A172 (cell line): ENCODE measurements around the gene ZNF800. TPM values are rescaled to one million over a fixed set of nuclear protein-coding genes. Genes with fewer than 3 reads are reported as not detected.

ENCODE experiments used
- DNase-seq: peaks from one replicate; pipeline ENCODE4 v3.0.0-alpha.2; 2015; ENCODE audit warnings: low spot score
- total RNA-seq: library from RNA; depleted of rRNA; stranded (reverse); fragments of >200 nt; shearing (Covaris generic); gene quantifications from 2 replicates; pipeline ENCODE4 v1.2.3, GENCODE V29; 2014; rRNA removed

ZNF800 gene
- total RNA-seq, 1 experiment from 2014 or later: 13.2 TPM

- DNase-seq: no peak
These were observed 44.3 kb downstream of the ZNF800 start for GRCh38 chr7:127348247-127348631.

- DNase-seq: no peak
These were observed 44.8 kb downstream of the ZNF800 start for GRCh38 chr7:127347567-127348246.

- no peak for DNase-seq
These were observed 45.8 kb downstream of the ZNF800 start for GRCh38 chr7:127346575-127347256.

- no peak for DNase-seq
These were observed 49.9 kb downstream of the ZNF800 start for GRCh38 chr7:127342596-127342995.

GRCh38 chr7:127338122-127338521 lies 54.4 kb downstream of the ZNF800 start:
- no peak for DNase-seq

- DNase-seq: no peak
These were observed 54.9 kb downstream of the ZNF800 start for GRCh38 chr7:127337581-127337980.

GRCh38 chr7:127336458-127336857 lies 56.0 kb downstream of the ZNF800 start:
- no peak for DNase-seq

- DNase-seq: no peak
These were observed 59.6 kb downstream of the ZNF800 start for GRCh38 chr7:127332880-127333279.

- DNase-seq: no peak
These were observed 62.4 kb downstream of the ZNF800 start for GRCh38 chr7:127330070-127330469.

GRCh38 chr7:127322832-127323493 lies 69.5 kb downstream of the ZNF800 start:
- no peak for DNase-seq

- DNase-seq: no peak
These were observed 70.2 kb downstream of the ZNF800 start for GRCh38 chr7:127322351-127322750.

GRCh38 chr7:127320974-127321373 lies 71.5 kb downstream of the ZNF800 start:
- DNase-seq: no peak

Other genes starting within 250 kb of the ZNF800 start
- gene GRM8, start 139.8 kb downstream of the ZNF800 start, total RNA-seq: not detected in 2 replicates
- gene GCC1, start 192.9 kb upstream of the ZNF800 start, total RNA-seq: 16.8 and 19.8 TPM in 2 replicates
- gene ARF5, start 195.7 kb upstream of the ZNF800 start, total RNA-seq: 183 and 245 TPM in 2 replicates
- gene FSCN3, start 201.0 kb upstream of the ZNF800 start, total RNA-seq: 1.2 and 2.0 TPM in 2 replicates
- gene PAX4, start 225.4 kb upstream of the ZNF800 start, total RNA-seq: not detected in 2 replicates